GM19193 (cell line): ENCODE results near the gene ETFB.

ENCODE experiments used
- POLR2A ChIP-seq: IDR thresholded peaks from 4 replicates; pipeline ENCODE4 v1.6.1; 2011; ENCODE audit not compliant: insufficient read depth, insufficient read length; ENCODE audit errors: extremely low read depth

Gene ETFB

GRCh38 chr19:51365211-51365964, 800 bp downstream of the ETFB start:
- no peak for TF ChIP-seq POLR2A

GRCh38 chr19:51364200-51365106, 1.7 kb downstream of the ETFB start:
- no peak for TF ChIP-seq POLR2A

GRCh38 chr19:51361239-51361638, 4.9 kb downstream of the ETFB start:
- no peak for TF ChIP-seq POLR2A

- no peak for TF ChIP-seq POLR2A
Observed at GRCh38 chr19:51359294-51359693, 6.9 kb downstream of the ETFB start.

- TF ChIP-seq POLR2A = no peak
Observed at GRCh38 chr19:51357952-51358351, 8.2 kb downstream of the ETFB start.

GRCh38 chr19:51356159-51356801, 9.9 kb downstream of the ETFB start:
- no peak for TF ChIP-seq POLR2A

- no peak for TF ChIP-seq POLR2A
Observed at GRCh38 chr19:51354742-51355148, 11.4 kb downstream of the ETFB start.

GRCh38 chr19:51354103-51354741, 12.0 kb downstream of the ETFB start:
- no peak for TF ChIP-seq POLR2A

GRCh38 chr19:51352783-51353360, 13.3 kb downstream of the ETFB start:
- TF ChIP-seq POLR2A = no peak

- no peak for TF ChIP-seq POLR2A
Observed at GRCh38 chr19:51351266-51351990, 14.8 kb downstream of the ETFB start.

GRCh38 chr19:51347209-51347928, 18.8 kb downstream of the ETFB start:
- no peak for TF ChIP-seq POLR2A

GRCh38 chr19:51346742-51347141, 19.4 kb downstream of the ETFB start:
- TF ChIP-seq POLR2A = no peak

GRCh38 chr19:51345076-51345620, 21.0 kb downstream of the ETFB start:
- TF ChIP-seq POLR2A = no peak
